Measurements from ENCODE around the gene ANO3.

DNA sequence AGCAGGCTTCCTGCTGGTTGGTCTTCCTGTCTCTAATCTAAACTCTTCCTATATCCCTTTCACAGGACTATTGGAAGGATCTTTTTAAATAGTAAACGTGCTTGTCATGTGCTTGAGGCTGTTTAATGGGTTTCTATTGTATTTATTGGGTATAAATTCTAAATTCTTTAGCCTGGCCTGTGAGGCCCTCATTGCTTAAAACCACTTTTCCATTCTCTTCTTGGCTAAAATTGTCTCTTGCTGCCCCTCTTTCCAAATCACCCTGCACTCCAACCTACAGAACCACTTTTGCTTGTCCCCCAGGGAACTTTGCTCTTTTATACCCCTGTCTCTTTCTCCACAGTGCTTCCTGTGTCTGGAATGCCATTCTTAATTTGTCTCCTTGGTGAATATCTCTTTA, 286.5 kb downstream of the ANO3 start:
- TF ChIP-seq, protein P1, sequence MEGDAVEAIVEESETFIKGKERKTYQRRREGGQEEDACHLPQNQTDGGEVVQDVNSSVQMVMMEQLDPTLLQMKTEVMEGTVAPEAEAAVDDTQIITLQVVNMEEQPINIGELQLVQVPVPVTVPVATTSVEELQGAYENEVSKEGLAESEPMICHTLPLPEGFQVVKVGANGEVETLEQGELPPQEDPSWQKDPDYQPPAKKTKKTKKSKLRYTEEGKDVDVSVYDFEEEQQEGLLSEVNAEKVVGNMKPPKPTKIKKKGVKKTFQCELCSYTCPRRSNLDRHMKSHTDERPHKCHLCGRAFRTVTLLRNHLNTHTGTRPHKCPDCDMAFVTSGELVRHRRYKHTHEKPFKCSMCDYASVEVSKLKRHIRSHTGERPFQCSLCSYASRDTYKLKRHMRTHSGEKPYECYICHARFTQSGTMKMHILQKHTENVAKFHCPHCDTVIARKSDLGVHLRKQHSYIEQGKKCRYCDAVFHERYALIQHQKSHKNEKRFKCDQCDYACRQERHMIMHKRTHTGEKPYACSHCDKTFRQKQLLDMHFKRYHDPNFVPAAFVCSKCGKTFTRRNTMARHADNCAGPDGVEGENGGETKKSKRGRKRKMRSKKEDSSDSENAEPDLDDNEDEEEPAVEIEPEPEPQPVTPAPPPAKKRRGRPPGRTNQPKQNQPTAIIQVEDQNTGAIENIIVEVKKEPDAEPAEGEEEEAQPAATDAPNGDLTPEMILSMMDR (IDR thresholded peaks at IDR 0.05; ENCODE audit: control extremely low read depth in 1 of 3, insufficient read depth in 1 of 3, low read depth in 1 of 3, low read length in 3 of 3), result no peak
- TF ChIP-seq JUND (IDR thresholded peaks at IDR 0.05; ENCODE audit: low read length), result no peak
